KMS-11 (cell line): Measurements from ENCODE around the gene GOSR1.
"Not testable (repeated sequence)": the region's sequence is repeated elsewhere in the genome, so short reads cannot be mapped to it uniquely, and the experiment has no call there.

Experiments
- H2AFZ ChIP-seq: fragments of 200-600 bp; sonication (generic); 2 replicates; pipeline ENCODE4 v1.6.1; 2016; ENCODE audit warnings: antibody characterized with exemption, mixed run types, low read depth
- H3K27ac ChIP-seq: fragments of 200-600 bp; sonication (generic); 2 replicates; pipeline ENCODE4 v1.6.1; 2016; ENCODE audit warnings: mild to moderate bottlenecking, mixed run types
- H3K27me3 ChIP-seq: fragments of 200-600 bp; sonication (generic); 2 replicates; pipeline ENCODE4 v1.6.1; 2017; ENCODE audit warnings: mild to moderate bottlenecking, low read depth, mixed run types, moderate library complexity; ENCODE audit not compliant: insufficient read depth
- H3K36me3 ChIP-seq: fragments of 200-600 bp; sonication (generic); 2 replicates; pipeline ENCODE4 v1.6.1; 2017; ENCODE audit warnings: mild to moderate bottlenecking, mixed run types; ENCODE audit not compliant: insufficient read depth
- H3K4me1 ChIP-seq: fragments of 200-600 bp; sonication (generic); 2 replicates; pipeline ENCODE4 v1.6.1; 2016; ENCODE audit warnings: mild to moderate bottlenecking, low read depth, mixed run types; ENCODE audit not compliant: poor library complexity, severe bottlenecking
- H3K4me2 ChIP-seq: fragments of 200-600 bp; sonication (generic); 2 replicates; pipeline ENCODE4 v1.7.0; 2016; ENCODE audit warnings: mild to moderate bottlenecking, mixed run types
- H3K4me3 ChIP-seq: fragments of 200-600 bp; sonication (generic); IDR thresholded peaks from 2 replicates; pipeline ENCODE4 v1.6.1; 2017; ENCODE audit warnings: low read depth, low read length, mixed read lengths; ENCODE audit not compliant: insufficient read depth
- H3K79me2 ChIP-seq: fragments of 200-600 bp; sonication (generic); 2 replicates; pipeline ENCODE4 v1.6.1; 2016; ENCODE audit warnings: low read depth, mixed run types; ENCODE audit not compliant: insufficient read depth
- H3K9ac ChIP-seq: fragments of 200-600 bp; sonication (generic); 2 replicates; pipeline ENCODE4 v1.6.1; 2016; ENCODE audit warnings: mild to moderate bottlenecking, mixed run types
- H4K20me1 ChIP-seq: fragments of 200-600 bp; sonication (generic); 2 replicates; pipeline ENCODE4 v1.6.1; 2016; ENCODE audit warnings: mild to moderate bottlenecking, mixed run types; ENCODE audit not compliant: insufficient read depth
- TF ChIP-seq, protein P1 (sequence below): fragments of 200-600 bp; sonication (generic); conservative IDR thresholded peaks from 2 replicates; pipeline ENCODE4 v1.6.1; 2017; ENCODE audit warnings: low read depth, mild to moderate bottlenecking, antibody characterized with exemption, low read length, moderate library complexity, mixed read lengths

The GOSR1 gene

GRCh38 chr17:30521766-30522165 is 44.6 kb downstream of the GOSR1 start:
- Histone ChIP-seq H3K9ac (no peak overlapping the region), H3K36me3 (no peaks in the 10 kb centered on the region), H3K4me1 (no peaks in the 10 kb centered on the region), H2AFZ (no peak overlapping the region), H4K20me1 (no peaks in the 10 kb centered on the region), H3K4me3 (no peak overlapping the region), H3K4me2 (no peak overlapping the region), H3K27ac (no peak overlapping the region), H3K79me2 (no peaks in the 10 kb centered on the region), H3K27me3 (no peaks in the 10 kb centered on the region)
- TF ChIP-seq, protein P1, sequence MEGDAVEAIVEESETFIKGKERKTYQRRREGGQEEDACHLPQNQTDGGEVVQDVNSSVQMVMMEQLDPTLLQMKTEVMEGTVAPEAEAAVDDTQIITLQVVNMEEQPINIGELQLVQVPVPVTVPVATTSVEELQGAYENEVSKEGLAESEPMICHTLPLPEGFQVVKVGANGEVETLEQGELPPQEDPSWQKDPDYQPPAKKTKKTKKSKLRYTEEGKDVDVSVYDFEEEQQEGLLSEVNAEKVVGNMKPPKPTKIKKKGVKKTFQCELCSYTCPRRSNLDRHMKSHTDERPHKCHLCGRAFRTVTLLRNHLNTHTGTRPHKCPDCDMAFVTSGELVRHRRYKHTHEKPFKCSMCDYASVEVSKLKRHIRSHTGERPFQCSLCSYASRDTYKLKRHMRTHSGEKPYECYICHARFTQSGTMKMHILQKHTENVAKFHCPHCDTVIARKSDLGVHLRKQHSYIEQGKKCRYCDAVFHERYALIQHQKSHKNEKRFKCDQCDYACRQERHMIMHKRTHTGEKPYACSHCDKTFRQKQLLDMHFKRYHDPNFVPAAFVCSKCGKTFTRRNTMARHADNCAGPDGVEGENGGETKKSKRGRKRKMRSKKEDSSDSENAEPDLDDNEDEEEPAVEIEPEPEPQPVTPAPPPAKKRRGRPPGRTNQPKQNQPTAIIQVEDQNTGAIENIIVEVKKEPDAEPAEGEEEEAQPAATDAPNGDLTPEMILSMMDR, result no peak

- not testable (repeated sequence) for H3K4me1 ChIP-seq, H3K27ac ChIP-seq, H3K9ac ChIP-seq, H4K20me1 ChIP-seq, H3K27me3 ChIP-seq, H3K36me3 ChIP-seq, H2AFZ ChIP-seq, H3K4me2 ChIP-seq, H3K4me3 ChIP-seq, H3K79me2 ChIP-seq
Observed at GRCh38 chr17:30523236-30523635, 46.0 kb downstream of the GOSR1 start.

DNA sequence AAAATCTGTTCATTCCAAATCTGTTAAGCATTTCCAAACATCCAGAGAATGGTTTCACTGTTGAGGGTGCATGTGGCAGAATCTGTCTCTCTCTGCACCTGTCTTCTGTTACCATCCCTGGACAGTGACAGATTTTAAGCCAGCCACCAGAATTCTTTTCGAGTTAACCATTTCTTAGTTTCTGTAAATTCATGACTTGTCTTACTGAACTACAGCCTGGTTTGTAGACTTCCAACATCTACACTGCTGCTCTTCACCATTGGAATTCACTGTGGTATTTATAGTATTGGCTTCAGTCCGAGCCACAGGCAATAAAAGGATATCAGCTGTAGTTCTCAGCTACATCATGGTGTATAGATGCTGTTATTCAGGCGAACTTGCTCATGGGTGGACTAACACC is 47.6 kb downstream of the GOSR1 start:
- no peak overlapping the region for H3K4me3 ChIP-seq
- H2AFZ ChIP-seq, result no peak overlapping the region
- H3K9ac ChIP-seq, result no peak overlapping the region
- no peaks in the 10 kb centered on the region for H3K4me1 ChIP-seq
- no peaks in the 10 kb centered on the region for H3K79me2 ChIP-seq
- no peak overlapping the region for H3K4me2 ChIP-seq
- no peaks in the 10 kb centered on the region for H4K20me1 ChIP-seq
- TF ChIP-seq, protein P1, result no peak
- H3K27me3 ChIP-seq, result no peaks in the 10 kb centered on the region
- no peaks in the 10 kb centered on the region for H3K36me3 ChIP-seq
- H3K27ac ChIP-seq, result no peak overlapping the region

GRCh38 chr17:30526401-30526800 is 49.2 kb downstream of the GOSR1 start:
- H3K27me3 ChIP-seq, result no peaks in the 10 kb centered on the region
- no peak overlapping the region for H2AFZ ChIP-seq
- H3K36me3 ChIP-seq, result no peaks in the 10 kb centered on the region
- no peak overlapping the region for H3K27ac ChIP-seq
- H3K4me2 ChIP-seq, result no peak overlapping the region
- no peak overlapping the region for H3K4me3 ChIP-seq
- H3K79me2 ChIP-seq, result no peaks in the 10 kb centered on the region
- no peaks in the 10 kb centered on the region for H3K4me1 ChIP-seq
- TF ChIP-seq, protein P1, result no peak
- no peaks in the 10 kb centered on the region for H4K20me1 ChIP-seq
- no peak overlapping the region for H3K9ac ChIP-seq

DNA sequence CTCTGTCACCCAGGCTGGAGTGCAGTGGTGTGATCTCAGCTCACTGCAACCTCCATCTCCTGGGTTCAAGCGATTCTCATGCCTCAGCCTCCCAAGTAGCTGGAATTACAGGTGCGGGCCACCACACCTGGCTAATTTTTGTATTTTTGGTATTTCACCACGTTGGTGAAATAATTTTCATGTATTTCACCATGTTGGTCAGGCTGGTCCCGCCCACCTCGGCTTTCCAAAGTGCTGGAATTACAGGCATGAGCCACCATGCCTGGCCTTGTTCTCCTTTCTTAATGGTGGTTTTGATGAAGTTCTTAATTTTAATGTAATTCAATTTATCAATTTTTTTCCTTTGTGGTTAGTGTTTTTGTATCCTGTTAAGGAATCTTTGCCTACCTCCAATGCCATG is 51.5 kb downstream of the GOSR1 start:
- H3K27me3 ChIP-seq, H3K36me3 ChIP-seq, H3K4me1 ChIP-seq, H3K27ac ChIP-seq, H4K20me1 ChIP-seq, H3K4me2 ChIP-seq, H3K4me3 ChIP-seq, H2AFZ ChIP-seq, H3K79me2 ChIP-seq, H3K9ac ChIP-seq: not testable (repeated sequence)
